SU-DHL-6 (cell line): Measurements from ENCODE around the gene ZNF629.

ENCODE experiments used
- H2AFZ ChIP-seq: fragments of 200-600 bp; sonication (generic); 2 replicates; pipeline ENCODE4 v1.6.1; 2014; ENCODE audit warnings: low read depth, mild to moderate bottlenecking, moderate library complexity, mixed read lengths, antibody characterized with exemption, low read length; ENCODE audit not compliant: severe bottlenecking
- H3F3A ChIP-seq: fragments of 200-600 bp; shearing (Covaris generic); 2 replicates; pipeline ENCODE4 v1.6.0; 2016; ENCODE audit warnings: antibody characterized with exemption, mild to moderate bottlenecking; ENCODE audit not compliant: insufficient read depth
- H3K27ac ChIP-seq: fragments of 200-600 bp; sonication (generic); 2 replicates; pipeline ENCODE4 v1.5.1; 2016; ENCODE audit warnings: low read depth, mild to moderate bottlenecking, low read length, moderate library complexity, mixed read lengths
- H3K27me3 ChIP-seq: fragments of 200-600 bp; sonication (generic), shearing (Covaris generic); 2 replicates; pipeline ENCODE4 v1.6.0; 2014; ENCODE audit warnings: mild to moderate bottlenecking, low read length
- H3K36me3 ChIP-seq: fragments of 200-600 bp; sonication (generic); 2 replicates; pipeline ENCODE4 v1.6.1; 2014; ENCODE audit warnings: mild to moderate bottlenecking, low read length, mixed read lengths
- H3K4me2 ChIP-seq: fragments of 300-600, 200-600 bp; shearing (Covaris generic), sonication (generic); 2 replicates; pipeline ENCODE4 v1.6.0; 2014; ENCODE audit warnings: low read length, low read depth, mild to moderate bottlenecking; ENCODE audit not compliant: poor library complexity, severe bottlenecking
- H3K4me3 ChIP-seq: fragments of 200-600 bp; sonication (generic); 2 replicates; pipeline ENCODE4 v1.5.1; 2014; ENCODE audit warnings: antibody characterized with exemption, low read length, mild to moderate bottlenecking, mixed read lengths; ENCODE audit not compliant: insufficient read depth, poor library complexity, severe bottlenecking
- H3K79me2 ChIP-seq: fragments of 200-600 bp; sonication (generic); 2 replicates; pipeline ENCODE4 v1.6.1; 2014; ENCODE audit warnings: mild to moderate bottlenecking, low read length, moderate library complexity; ENCODE audit not compliant: insufficient read depth
- H3K9ac ChIP-seq: fragments of 200-600 bp; sonication (generic); 2 replicates; pipeline ENCODE4 v1.7.0; 2014; ENCODE audit warnings: mild to moderate bottlenecking, low read length
- H3K9me2 ChIP-seq: fragments of 200-600 bp; sonication (generic); replicated peaks from 2 replicates; pipeline ENCODE4 v1.6.1; 2014; ENCODE audit warnings: low read length; ENCODE audit not compliant: insufficient read depth
- H3K9me3 ChIP-seq: fragments of 200-600 bp; sonication (generic); 2 replicates; pipeline ENCODE4 v1.6.1; 2014; ENCODE audit warnings: low read length, mixed read lengths; ENCODE audit not compliant: insufficient read depth
- H4K20me1 ChIP-seq: fragments of 200-600 bp; sonication (generic); 2 replicates; pipeline ENCODE4 v1.6.1; 2014; ENCODE audit warnings: low read depth, mild to moderate bottlenecking, antibody characterized with exemption, low read length, moderate library complexity, mixed read lengths
- EZH2phosphoT487 ChIP-seq: fragments of 200-600 bp; sonication (generic), shearing (Covaris generic); conservative IDR thresholded peaks from 2 replicates; pipeline ENCODE4 v1.6.1; 2018; ENCODE audit warnings: mild to moderate bottlenecking, antibody characterized with exemption, low read length, moderate library complexity, mixed read lengths
- TF ChIP-seq, protein P1 (sequence below): fragments of 200-600 bp; sonication (generic); IDR thresholded peaks from one replicate; pipeline ENCODE4 v1.5.1; 2017; ENCODE audit warnings: antibody characterized with exemption, mild to moderate bottlenecking, low read length, moderate library complexity; ENCODE audit not compliant: insufficient read depth, poor library complexity, severe bottlenecking

ZNF629 gene

DNA sequence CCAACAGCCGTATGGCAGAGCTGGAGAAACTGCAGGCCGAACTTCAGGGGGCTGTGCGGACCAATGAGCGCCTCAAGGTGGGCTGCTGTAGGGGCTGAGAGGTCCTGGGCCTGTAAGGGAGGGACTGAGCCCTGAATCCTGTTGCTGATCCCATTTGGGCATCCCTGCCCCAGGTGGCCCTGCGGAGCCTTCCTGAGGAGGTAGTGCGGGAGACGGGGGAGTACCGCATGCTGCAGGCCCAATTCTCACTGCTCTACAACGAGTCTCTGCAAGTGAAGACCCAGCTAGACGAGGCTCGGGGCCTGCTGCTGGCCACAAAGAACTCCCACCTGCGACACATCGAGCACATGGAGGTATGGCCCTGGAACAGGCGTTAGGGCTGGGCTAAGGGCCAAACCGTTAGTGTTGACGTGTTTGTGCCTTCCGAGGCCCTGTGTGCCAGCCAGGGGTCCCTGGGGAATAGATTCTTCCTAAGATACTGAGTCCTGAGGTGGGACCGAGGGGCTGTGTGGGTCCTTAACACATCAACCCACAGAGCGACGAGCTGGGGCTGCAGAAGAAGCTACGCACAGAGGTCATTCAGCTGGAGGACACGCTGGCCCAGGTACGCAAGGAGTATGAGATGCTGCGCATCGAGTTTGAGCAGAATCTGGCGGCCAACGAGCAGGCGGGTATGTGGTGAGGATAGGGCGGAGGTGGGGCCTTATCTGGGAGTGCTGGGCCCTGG is 20.6 kb downstream of the ZNF629 start:
- peaks cover 15% of the 10 kb centered on the region for H3K79me2 ChIP-seq
- no peak overlapping the region for H3K27ac ChIP-seq
- H3K4me2 ChIP-seq: no peak overlapping the region
- no peaks in the 10 kb centered on the region for H3K9me3 ChIP-seq
- no peaks in the 10 kb centered on the region for H4K20me1 ChIP-seq
- H3K9me2 ChIP-seq: no peaks in the 10 kb centered on the region
- no peak overlapping the region for H3K9ac ChIP-seq
- no peak for TF ChIP-seq EZH2phosphoT487
- TF ChIP-seq, protein P1, sequence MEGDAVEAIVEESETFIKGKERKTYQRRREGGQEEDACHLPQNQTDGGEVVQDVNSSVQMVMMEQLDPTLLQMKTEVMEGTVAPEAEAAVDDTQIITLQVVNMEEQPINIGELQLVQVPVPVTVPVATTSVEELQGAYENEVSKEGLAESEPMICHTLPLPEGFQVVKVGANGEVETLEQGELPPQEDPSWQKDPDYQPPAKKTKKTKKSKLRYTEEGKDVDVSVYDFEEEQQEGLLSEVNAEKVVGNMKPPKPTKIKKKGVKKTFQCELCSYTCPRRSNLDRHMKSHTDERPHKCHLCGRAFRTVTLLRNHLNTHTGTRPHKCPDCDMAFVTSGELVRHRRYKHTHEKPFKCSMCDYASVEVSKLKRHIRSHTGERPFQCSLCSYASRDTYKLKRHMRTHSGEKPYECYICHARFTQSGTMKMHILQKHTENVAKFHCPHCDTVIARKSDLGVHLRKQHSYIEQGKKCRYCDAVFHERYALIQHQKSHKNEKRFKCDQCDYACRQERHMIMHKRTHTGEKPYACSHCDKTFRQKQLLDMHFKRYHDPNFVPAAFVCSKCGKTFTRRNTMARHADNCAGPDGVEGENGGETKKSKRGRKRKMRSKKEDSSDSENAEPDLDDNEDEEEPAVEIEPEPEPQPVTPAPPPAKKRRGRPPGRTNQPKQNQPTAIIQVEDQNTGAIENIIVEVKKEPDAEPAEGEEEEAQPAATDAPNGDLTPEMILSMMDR: no peak
- H3K27me3 ChIP-seq: no peaks in the 10 kb centered on the region
- no peak overlapping the region for H3K4me3 ChIP-seq
- H3F3A ChIP-seq: no peaks in the 10 kb centered on the region
- no peak overlapping the region for H2AFZ ChIP-seq
- 0 out of 2 replicates have a peak, but pooled peaks cover 3% of the 10 kb centered on the region for H3K36me3 ChIP-seq

DNA sequence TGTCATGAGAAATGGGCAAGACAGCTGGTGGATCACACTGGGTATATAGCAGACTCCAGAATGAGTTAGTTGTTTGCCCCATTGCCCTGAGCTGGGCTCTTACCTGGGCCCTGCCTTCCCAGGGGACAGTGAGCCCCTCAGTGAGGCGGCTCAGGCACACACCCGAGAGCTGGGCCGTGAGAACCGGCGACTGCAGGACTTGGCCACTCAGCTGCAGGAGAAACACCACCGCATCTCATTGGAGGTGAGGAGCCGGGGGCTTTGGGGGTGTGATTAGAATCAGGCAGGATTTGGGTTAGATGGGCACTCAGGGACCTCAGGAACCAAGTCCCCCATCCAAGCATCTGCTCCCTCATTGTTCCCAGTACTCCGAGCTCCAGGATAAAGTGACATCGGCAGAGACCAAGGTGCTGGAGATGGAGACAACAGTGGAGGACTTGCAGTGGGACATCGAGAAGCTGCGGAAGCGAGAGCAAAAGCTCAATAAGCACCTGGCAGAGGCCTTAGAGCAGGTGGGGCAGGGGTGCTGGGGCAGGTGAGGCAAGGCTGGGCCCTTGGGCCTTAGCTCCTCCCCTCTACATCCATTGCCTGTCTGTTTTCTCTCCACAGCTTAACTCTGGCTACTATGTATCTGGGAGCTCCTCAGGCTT is 22.1 kb downstream of the ZNF629 start:
- Histone ChIP-seq H3K9me2 (no peaks in the 10 kb centered on the region), H3K4me3 (no peak overlapping the region), H3K9me3 (no peaks in the 10 kb centered on the region), H4K20me1 (no peaks in the 10 kb centered on the region), H3K36me3 (0 out of 2 replicates have a peak, but pooled peaks cover 3% of the 10 kb centered on the region), H3K27ac (no peak overlapping the region), H3K79me2 (peaks cover 15% of the 10 kb centered on the region), H2AFZ (no peak overlapping the region), H3K27me3 (no peaks in the 10 kb centered on the region), H3K9ac (no peak overlapping the region), H3K4me2 (no peak overlapping the region), H3F3A (peaks cover 6% of the 10 kb centered on the region; the same call in 1 of the 2 replicates)
- TF ChIP-seq, protein P1: no peak
- TF ChIP-seq EZH2phosphoT487: no peak

DNA sequence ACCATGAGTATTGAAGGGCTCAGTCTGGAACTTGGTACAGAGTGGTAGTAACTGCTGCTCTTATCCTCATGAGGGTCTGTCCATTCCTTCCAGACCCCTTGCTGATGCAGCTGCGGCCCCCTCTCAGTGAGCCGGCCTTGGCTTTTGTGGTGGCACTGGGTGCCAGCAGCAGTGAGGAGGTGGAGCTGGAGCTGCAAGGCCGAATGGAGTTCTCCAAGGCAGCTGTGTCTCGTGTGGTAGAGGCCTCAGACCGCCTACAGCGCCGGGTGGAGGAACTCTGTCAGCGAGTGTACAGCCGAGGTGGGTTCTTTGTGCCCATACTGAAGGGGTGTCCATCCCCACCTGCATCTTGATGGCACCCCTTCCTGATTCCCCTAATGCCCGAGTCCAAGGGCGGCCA is 22.9 kb downstream of the ZNF629 start:
- TF ChIP-seq, protein P1: no peak
- TF ChIP-seq EZH2phosphoT487: no peak
- Histone ChIP-seq H4K20me1 (no peaks in the 10 kb centered on the region), H3K9ac (no peak overlapping the region), H3K79me2 (peaks cover 15% of the 10 kb centered on the region), H3K4me3 (no peak overlapping the region), H3K4me2 (no peak overlapping the region), H3F3A (peaks cover 11% of the 10 kb centered on the region; the same call in 1 of the 2 replicates), H3K9me3 (no peaks in the 10 kb centered on the region), H2AFZ (no peak overlapping the region), H3K9me2 (no peaks in the 10 kb centered on the region), H3K36me3 (0 out of 2 replicates have a peak, but pooled peaks cover 3% of the 10 kb centered on the region), H3K27ac (no peak overlapping the region), H3K27me3 (no peaks in the 10 kb centered on the region)
